Liver (tissue), 9 donors: ENCODE measurements around the gene CSPG4. TPM values are rescaled to one million over a fixed set of nuclear protein-coding genes. Genes with fewer than 3 reads are reported as not detected.

ENCODE experiments used
- DNase-seq: peaks from one replicate; pipeline ENCODE4 v3.0.0-alpha.2; 2017; ENCODE audit warnings: low spot score
- H3K27ac ChIP-seq, 2 donors: one replicate each; pipeline ENCODE4 v1.7.0; 2013; ENCODE audit warnings: inconsistent platforms in 2 of 2, low read length in 2 of 2, control low read depth in 1 of 2, low read depth in 1 of 2, mild to moderate bottlenecking in 1 of 2
- H3K27me3 ChIP-seq, 4 donors: one replicate each; pipeline versions ENCODE4 v1.6.1 to v1.7.0; 2013; ENCODE audit warnings: low read length in 3 of 4, inconsistent platforms in 1 of 4, mild to moderate bottlenecking in 1 of 4, moderate library complexity in 1 of 4; ENCODE audit not compliant: control insufficient read depth in 4 of 4, insufficient read depth in 4 of 4
- H3K36me3 ChIP-seq, 4 donors: one replicate each; pipeline versions ENCODE4 v1.6.1 to v1.7.0; 2013; ENCODE audit warnings: low read length in 3 of 4, mild to moderate bottlenecking in 3 of 4, low read depth in 1 of 4, moderate library complexity in 1 of 4; ENCODE audit not compliant: control insufficient read depth in 4 of 4, insufficient read depth in 3 of 4
- H3K4me1 ChIP-seq, 4 donors: one replicate each; pipeline versions ENCODE4 v1.6.1 to v1.7.0; 2013; ENCODE audit warnings: low read length in 3 of 4, mild to moderate bottlenecking in 3 of 4, moderate library complexity in 1 of 4; ENCODE audit not compliant: control insufficient read depth in 4 of 4, insufficient read depth in 4 of 4
- H3K4me3 ChIP-seq, 3 donors: one replicate each; pipeline versions ENCODE4 v1.6.1 to v1.7.0; 2013; ENCODE audit warnings: low read length in 3 of 3, control low read depth in 1 of 3, low read depth in 1 of 3, mild to moderate bottlenecking in 1 of 3
- H3K9ac ChIP-seq, 2 donors: one replicate each; pipeline ENCODE4 v1.7.0; 2013; ENCODE audit warnings: low read length in 2 of 2, mild to moderate bottlenecking in 2 of 2, moderate library complexity in 2 of 2, control low read depth in 1 of 2, low read depth in 1 of 2
- H3K9me3 ChIP-seq, 4 donors: one replicate each; pipeline versions ENCODE4 v1.6.1 to v1.7.0; 2013; ENCODE audit warnings: low read length in 3 of 4; ENCODE audit not compliant: control insufficient read depth in 4 of 4
- ATF3 ChIP-seq: IDR thresholded peaks from 2 replicates; pipeline ENCODE4 v1.6.1; 2016; ENCODE audit warnings: antibody characterized with exemption
- EGR1 ChIP-seq, 2 donors: IDR thresholded peaks; 2 replicates each; pipeline ENCODE4 v1.6.1; 2016 to 2018; ENCODE audit warnings: antibody characterized with exemption in 2 of 2, low read depth in 2 of 2
- FOXA1 ChIP-seq: IDR thresholded peaks from 2 replicates; pipeline ENCODE4 v1.6.1; 2016; ENCODE audit warnings: antibody characterized with exemption
- FOXA2 ChIP-seq: IDR thresholded peaks from 2 replicates; pipeline ENCODE4 v1.6.1; 2016; ENCODE audit warnings: antibody characterized with exemption
- GABPA ChIP-seq, 2 donors: IDR thresholded peaks in 1 of 2; conservative IDR thresholded peaks in 1 of 2; 2 replicates each; pipeline ENCODE4 v1.6.1; 2016; ENCODE audit warnings: antibody characterized with exemption in 2 of 2, mild to moderate bottlenecking in 1 of 2, moderate library complexity in 1 of 2
- HNF4A ChIP-seq, 2 donors: conservative IDR thresholded peaks; 2 replicates each; pipeline ENCODE4 v1.6.1; 2016; ENCODE audit warnings: antibody characterized with exemption in 2 of 2, mild to moderate bottlenecking in 2 of 2
- JUND ChIP-seq, 2 donors: IDR thresholded peaks; 2 replicates each; pipeline ENCODE4 v1.6.1; 2016; ENCODE audit warnings: antibody characterized with exemption in 2 of 2
- MAX ChIP-seq: IDR thresholded peaks from 2 replicates; pipeline ENCODE4 v1.6.1; 2016; ENCODE audit warnings: antibody characterized with exemption
- NR2F2 ChIP-seq: IDR thresholded peaks from 2 replicates; pipeline ENCODE4 v1.6.1; 2016; ENCODE audit warnings: antibody characterized with exemption
- RAD21 ChIP-seq, 2 donors: IDR thresholded peaks; 2 replicates each; pipeline ENCODE4 v1.6.1; 2016; ENCODE audit warnings: antibody characterized with exemption in 2 of 2, mild to moderate bottlenecking in 2 of 2
- SP1 ChIP-seq: IDR thresholded peaks from 2 replicates; pipeline ENCODE4 v1.6.1; 2018; ENCODE audit warnings: antibody characterized with exemption, mild to moderate bottlenecking
- TAF1 ChIP-seq: conservative IDR thresholded peaks from 2 replicates; pipeline ENCODE4 v1.6.1; 2016; ENCODE audit warnings: antibody characterized with exemption, mild to moderate bottlenecking
- YY1 ChIP-seq: IDR thresholded peaks from 2 replicates; pipeline ENCODE4 v1.6.1; 2016; ENCODE audit warnings: antibody characterized with exemption, mild to moderate bottlenecking
- WGBS: extraction: QIAGEN DNeasy Blood & Tissue Kit; methylation state at CpG from one replicate; pipeline ENCODE4 v1.1.7; 2013; 5-methylcytosine and 5-hydroxymethylcytosine counted together
- polyA plus RNA-seq, 2 donors: library from polyadenylated mRNA; stranded (reverse) in 1 of 2; unstranded in 1 of 2; fragments of 200-250 nt in 1 of 2; fragments of >200 nt in 1 of 2; fragmentation: Nextera tagmentation in 1 of 2; extraction: Ambion mirVana in 1 of 2; gene quantifications; one replicate each; pipeline versions ENCODE4 v1.2.1 to v1.2.3, GENCODE V29; 2013 to 2015
- total RNA-seq, 2 donors: library from RNA; depleted of rRNA; stranded (reverse); fragments of >200 nt; gene quantifications; one replicate each; pipeline ENCODE4 v1.2.3, GENCODE V29; 2014
- TF ChIP-seq, protein P1 (sequence below): fragments of 150-350 bp; IDR thresholded peaks from 2 replicates; pipeline ENCODE4 v1.5.1; 2017; ENCODE audit warnings: improper control_type of control experiment, low read depth, low read length; ENCODE audit not compliant: missing input control
- TF ChIP-seq, protein P2 (sequence below): IDR thresholded peaks from 2 replicates; pipeline ENCODE4 v1.6.1; 2016; ENCODE audit warnings: antibody characterized with exemption
- donor health status: healthy.
- donor health status: healthy.
- donor health status: healthy.
- donor health status: healthy.
- donor health status: healthy.

The CSPG4 gene
- total and polyA plus RNA-seq, 4 donors, result 0.07 to 1.5 (median 0.76) TPM

DNA sequence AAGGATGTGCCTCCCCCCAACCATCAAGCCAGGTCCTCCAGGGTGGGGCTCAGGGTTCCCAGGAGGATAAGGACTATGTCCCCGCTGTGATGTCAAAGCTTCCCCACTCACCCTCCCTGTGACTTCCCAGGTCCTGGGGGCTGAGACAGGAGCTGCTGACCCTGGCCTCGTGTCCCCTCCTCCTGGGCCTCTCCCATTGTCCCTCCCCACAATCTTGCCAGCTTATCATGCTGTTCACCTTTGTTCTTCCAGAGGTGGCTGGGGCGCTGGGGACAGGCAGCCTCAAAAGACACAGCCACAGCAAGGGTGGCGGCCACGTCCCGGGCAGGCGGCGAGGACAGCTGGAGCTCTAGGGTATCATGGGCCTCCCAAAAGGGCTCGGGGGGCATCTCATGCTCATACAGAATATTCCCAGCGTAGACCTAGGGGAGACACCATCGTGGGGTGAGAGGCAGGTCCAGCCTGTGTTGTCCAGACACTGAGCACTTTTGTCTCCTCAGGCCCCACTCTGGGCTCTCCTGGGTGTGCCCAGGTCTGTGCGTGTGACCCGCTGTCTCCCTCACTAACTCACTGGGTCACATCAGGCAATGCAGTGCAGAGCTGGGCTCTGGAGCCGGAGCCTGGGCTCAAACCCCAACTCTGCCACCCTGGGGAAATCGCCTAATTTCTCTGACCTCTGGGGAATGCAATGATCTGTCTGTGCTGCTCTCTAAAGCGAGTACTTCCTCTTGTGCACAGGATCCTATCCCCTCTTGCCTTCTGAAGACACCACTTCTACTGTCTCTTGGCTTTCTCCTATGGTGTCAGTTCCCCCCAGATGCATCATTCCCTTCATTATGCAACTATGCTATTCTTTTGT is 35.0 kb downstream of the CSPG4 start:
- DNase-seq, result no peak
- H3K36me3 ChIP-seq, result no peaks in the 10 kb centered on the region
- 81% methylated on average over 16 of the region's 16 CpGs for WGBS

GRCh38 chr15:75676688-75677464 is 35.8 kb downstream of the CSPG4 start:
- no peak overlapping the region for H3K9ac ChIP-seq
- WGBS, result 92% methylated on average over 30 of the region's 30 CpGs
- no peaks in the 10 kb centered on the region for H3K36me3 ChIP-seq
- H3K4me3 ChIP-seq, result no peak overlapping the region
- H3K9me3 ChIP-seq, result no peaks in the 10 kb centered on the region
- no peak overlapping the region for H3K27ac ChIP-seq
- TF ChIP-seq FOXA2, result no peak
- TF ChIP-seq, protein P1, sequence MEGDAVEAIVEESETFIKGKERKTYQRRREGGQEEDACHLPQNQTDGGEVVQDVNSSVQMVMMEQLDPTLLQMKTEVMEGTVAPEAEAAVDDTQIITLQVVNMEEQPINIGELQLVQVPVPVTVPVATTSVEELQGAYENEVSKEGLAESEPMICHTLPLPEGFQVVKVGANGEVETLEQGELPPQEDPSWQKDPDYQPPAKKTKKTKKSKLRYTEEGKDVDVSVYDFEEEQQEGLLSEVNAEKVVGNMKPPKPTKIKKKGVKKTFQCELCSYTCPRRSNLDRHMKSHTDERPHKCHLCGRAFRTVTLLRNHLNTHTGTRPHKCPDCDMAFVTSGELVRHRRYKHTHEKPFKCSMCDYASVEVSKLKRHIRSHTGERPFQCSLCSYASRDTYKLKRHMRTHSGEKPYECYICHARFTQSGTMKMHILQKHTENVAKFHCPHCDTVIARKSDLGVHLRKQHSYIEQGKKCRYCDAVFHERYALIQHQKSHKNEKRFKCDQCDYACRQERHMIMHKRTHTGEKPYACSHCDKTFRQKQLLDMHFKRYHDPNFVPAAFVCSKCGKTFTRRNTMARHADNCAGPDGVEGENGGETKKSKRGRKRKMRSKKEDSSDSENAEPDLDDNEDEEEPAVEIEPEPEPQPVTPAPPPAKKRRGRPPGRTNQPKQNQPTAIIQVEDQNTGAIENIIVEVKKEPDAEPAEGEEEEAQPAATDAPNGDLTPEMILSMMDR, result no peak
- no peak for TF ChIP-seq JUND (IDR thresholded peaks at IDR 0.05)
- no peak for TF ChIP-seq ATF3
- no peak for TF ChIP-seq HNF4A (conservative IDR thresholded peaks at IDR 0.05)
- TF ChIP-seq GABPA (IDR thresholded peaks at IDR 0.05 in 1 of 2, conservative IDR thresholded peaks at IDR 0.05 in 1 of 2), result no peak
- TF ChIP-seq FOXA1, result no peak
- no peak for TF ChIP-seq SP1
- no peak for TF ChIP-seq TAF1
- no peak for TF ChIP-seq RAD21 (IDR thresholded peaks at IDR 0.05)
- TF ChIP-seq EGR1 (IDR thresholded peaks at IDR 0.05; ENCODE audit: low read depth in 2 of 2), result no peak
- DNase-seq, result no peak
- H3K27me3 ChIP-seq, result no peaks in the 10 kb centered on the region
- H3K4me1 ChIP-seq, result peaks cover 0 to 2% (median under 1%) of the 10 kb centered on the region in 4 donors

More for the DNA sequence above, 35.0 kb downstream of the CSPG4 start:
- no peak overlapping the region for H3K4me3 ChIP-seq
- peaks cover 3 to 8% (median 4%) of the 10 kb centered on the region in 4 donors for H3K4me1 ChIP-seq
- no peak for TF ChIP-seq HNF4A (conservative IDR thresholded peaks at IDR 0.05)
- no peak for TF ChIP-seq TAF1
- TF ChIP-seq MAX, result no peak
- TF ChIP-seq SP1, result no peak
- no peak for TF ChIP-seq YY1
- no peak for TF ChIP-seq JUND (IDR thresholded peaks at IDR 0.05)
- TF ChIP-seq FOXA1, result no peak
- no peak for TF ChIP-seq NR2F2
- TF ChIP-seq, protein P2, sequence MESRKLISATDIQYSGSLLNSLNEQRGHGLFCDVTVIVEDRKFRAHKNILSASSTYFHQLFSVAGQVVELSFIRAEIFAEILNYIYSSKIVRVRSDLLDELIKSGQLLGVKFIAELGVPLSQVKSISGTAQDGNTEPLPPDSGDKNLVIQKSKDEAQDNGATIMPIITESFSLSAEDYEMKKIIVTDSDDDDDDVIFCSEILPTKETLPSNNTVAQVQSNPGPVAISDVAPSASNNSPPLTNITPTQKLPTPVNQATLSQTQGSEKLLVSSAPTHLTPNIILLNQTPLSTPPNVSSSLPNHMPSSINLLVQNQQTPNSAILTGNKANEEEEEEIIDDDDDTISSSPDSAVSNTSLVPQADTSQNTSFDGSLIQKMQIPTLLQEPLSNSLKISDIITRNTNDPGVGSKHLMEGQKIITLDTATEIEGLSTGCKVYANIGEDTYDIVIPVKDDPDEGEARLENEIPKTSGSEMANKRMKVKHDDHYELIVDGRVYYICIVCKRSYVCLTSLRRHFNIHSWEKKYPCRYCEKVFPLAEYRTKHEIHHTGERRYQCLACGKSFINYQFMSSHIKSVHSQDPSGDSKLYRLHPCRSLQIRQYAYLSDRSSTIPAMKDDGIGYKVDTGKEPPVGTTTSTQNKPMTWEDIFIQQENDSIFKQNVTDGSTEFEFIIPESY, result no peak
- TF ChIP-seq ATF3, result no peak
- TF ChIP-seq RAD21 (IDR thresholded peaks at IDR 0.05), result no peak
- no peak for TF ChIP-seq GABPA (IDR thresholded peaks at IDR 0.05 in 1 of 2, conservative IDR thresholded peaks at IDR 0.05 in 1 of 2)
- no peak for TF ChIP-seq EGR1 (IDR thresholded peaks at IDR 0.05; ENCODE audit: low read depth in 2 of 2)
- no peak overlapping the region for H3K27ac ChIP-seq
- H3K9ac ChIP-seq, result no peak overlapping the region
- H3K9me3 ChIP-seq, result no peaks in the 10 kb centered on the region
- no peaks in the 10 kb centered on the region for H3K27me3 ChIP-seq
